Osteoblast (primary cell): Measurements from ENCODE around the gene DPYSL5. TPM values are rescaled to one million over a fixed set of nuclear protein-coding genes. Genes with fewer than 3 reads are reported as not detected.

ENCODE experiments used
- DNase-seq: peaks from one replicate; pipeline ENCODE4 v3.0.0; 2011; ENCODE audit warnings: low spot score, mixed read lengths; ENCODE audit not compliant: insufficient read length; ENCODE audit errors: missing footprints
- H2AFZ ChIP-seq: 2 replicates; pipeline ENCODE4 v1.6.0; 2011; ENCODE audit warnings: mild to moderate bottlenecking, low read length
- H3K27ac ChIP-seq: 2 replicates; pipeline ENCODE4 v1.5.1; 2011; ENCODE audit warnings: mild to moderate bottlenecking, low read depth, low read length, moderate library complexity
- H3K27me3 ChIP-seq: 2 replicates; pipeline ENCODE4 v1.6.0; 2012; ENCODE audit warnings: mild to moderate bottlenecking, control low read depth, inconsistent platforms, low read length, moderate library complexity; ENCODE audit not compliant: insufficient read depth
- H3K36me3 ChIP-seq: 2 replicates; pipeline ENCODE4 v1.5.1; 2011; ENCODE audit warnings: mild to moderate bottlenecking, low read length, control low read depth, moderate library complexity; ENCODE audit not compliant: insufficient read depth
- H3K4me1 ChIP-seq: 2 replicates; pipeline ENCODE4 v1.5.1; 2011; ENCODE audit warnings: mild to moderate bottlenecking, low read length, control low read depth, moderate library complexity; ENCODE audit not compliant: insufficient read depth
- H3K4me2 ChIP-seq: 2 replicates; pipeline ENCODE4 v1.6.0; 2011; ENCODE audit warnings: mild to moderate bottlenecking, low read length; ENCODE audit not compliant: insufficient read depth
- H3K4me3 ChIP-seq: fragments of 200-600 bp; sonication (generic); 3 replicates; pipeline ENCODE4 v1.5.1; 2012; ENCODE audit warnings: mild to moderate bottlenecking, low read length, inconsistent platforms; ENCODE audit not compliant: insufficient read depth
- H3K79me2 ChIP-seq: 2 replicates; pipeline ENCODE4 v1.6.0; 2012; ENCODE audit warnings: mild to moderate bottlenecking, low read length, control low read depth, inconsistent platforms; ENCODE audit not compliant: insufficient read depth
- H3K9me3 ChIP-seq: 2 replicates; pipeline ENCODE4 v1.5.1; 2011; ENCODE audit warnings: low read depth, low read length, control low read depth
- H4K20me1 ChIP-seq: 2 replicates; pipeline ENCODE4 v1.6.0; 2012; ENCODE audit warnings: mild to moderate bottlenecking, low read length, control low read depth; ENCODE audit not compliant: insufficient read depth
- total RNA-seq: library from RNA; depleted of rRNA; stranded (reverse); fragments of >200 nt; gene quantifications from 2 replicates; pipeline ENCODE4 v1.2.3, GENCODE V29; 2012
- TF ChIP-seq, protein P1 (sequence below): IDR thresholded peaks from 2 replicates; pipeline ENCODE4 v1.5.1; 2011; ENCODE audit warnings: mild to moderate bottlenecking, low read depth, low read length, moderate library complexity; ENCODE audit errors: extremely low read depth

DPYSL5 gene
- total RNA-seq, 1 donor = not detected

DNA sequence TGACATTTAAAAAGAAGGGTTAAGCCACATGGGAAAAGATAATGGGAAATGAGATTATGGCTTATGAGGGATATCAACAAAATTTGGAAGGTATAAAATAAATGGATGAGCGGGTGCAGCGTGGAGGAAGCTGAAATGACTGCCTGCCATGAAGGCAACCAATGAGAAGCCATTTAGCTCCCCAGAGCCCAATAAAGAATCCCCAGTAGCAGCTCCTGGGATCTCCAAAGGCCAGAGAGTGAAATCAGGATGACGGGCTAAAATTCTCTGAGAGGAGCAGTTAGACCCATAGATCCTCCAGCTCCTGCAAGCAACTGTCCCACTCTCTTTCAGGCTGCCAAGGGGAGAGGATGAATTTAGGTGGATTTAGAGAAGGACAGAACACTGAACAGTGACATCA, 109.6 kb downstream of the DPYSL5 start:
- Histone ChIP-seq H3K9me3 (no peaks in the 10 kb centered on the region), H3K36me3 (no peaks in the 10 kb centered on the region), H3K4me3 (no peak overlapping the region), H3K4me1 (no peaks in the 10 kb centered on the region), H3K4me2 (no peak overlapping the region), H3K79me2 (no peaks in the 10 kb centered on the region), H4K20me1 (no peaks in the 10 kb centered on the region), H2AFZ (no peak overlapping the region), H3K27ac (no peak overlapping the region), H3K27me3 (peaks cover 74% of the 10 kb centered on the region)
- TF ChIP-seq, protein P1, sequence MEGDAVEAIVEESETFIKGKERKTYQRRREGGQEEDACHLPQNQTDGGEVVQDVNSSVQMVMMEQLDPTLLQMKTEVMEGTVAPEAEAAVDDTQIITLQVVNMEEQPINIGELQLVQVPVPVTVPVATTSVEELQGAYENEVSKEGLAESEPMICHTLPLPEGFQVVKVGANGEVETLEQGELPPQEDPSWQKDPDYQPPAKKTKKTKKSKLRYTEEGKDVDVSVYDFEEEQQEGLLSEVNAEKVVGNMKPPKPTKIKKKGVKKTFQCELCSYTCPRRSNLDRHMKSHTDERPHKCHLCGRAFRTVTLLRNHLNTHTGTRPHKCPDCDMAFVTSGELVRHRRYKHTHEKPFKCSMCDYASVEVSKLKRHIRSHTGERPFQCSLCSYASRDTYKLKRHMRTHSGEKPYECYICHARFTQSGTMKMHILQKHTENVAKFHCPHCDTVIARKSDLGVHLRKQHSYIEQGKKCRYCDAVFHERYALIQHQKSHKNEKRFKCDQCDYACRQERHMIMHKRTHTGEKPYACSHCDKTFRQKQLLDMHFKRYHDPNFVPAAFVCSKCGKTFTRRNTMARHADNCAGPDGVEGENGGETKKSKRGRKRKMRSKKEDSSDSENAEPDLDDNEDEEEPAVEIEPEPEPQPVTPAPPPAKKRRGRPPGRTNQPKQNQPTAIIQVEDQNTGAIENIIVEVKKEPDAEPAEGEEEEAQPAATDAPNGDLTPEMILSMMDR = no peak
- no peak for DNase-seq

DNA sequence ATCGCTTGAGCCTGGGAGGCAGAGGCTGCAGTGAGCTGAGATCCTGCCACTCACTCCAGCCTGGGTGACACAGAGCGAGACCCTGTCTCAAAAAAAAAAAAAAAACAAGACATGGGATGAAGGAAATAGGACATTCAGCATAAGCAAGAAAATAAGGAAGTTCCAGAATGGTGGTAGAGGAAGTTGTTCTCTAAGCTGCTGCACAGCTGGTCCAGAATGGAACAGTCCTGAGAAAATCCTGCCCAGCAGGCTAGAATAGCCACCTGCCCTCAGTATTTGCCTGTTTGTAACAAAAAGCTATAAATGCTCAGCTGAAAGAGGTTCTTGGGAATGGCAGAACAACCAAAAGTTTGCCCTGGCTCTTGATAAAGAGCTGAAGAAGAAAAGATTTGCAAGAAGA, 111.4 kb downstream of the DPYSL5 start:
- Histone ChIP-seq H3K4me2 (no peak overlapping the region), H3K27ac (no peak overlapping the region), H3K36me3 (no peaks in the 10 kb centered on the region), H2AFZ (no peak overlapping the region), H4K20me1 (no peaks in the 10 kb centered on the region), H3K4me3 (no peak overlapping the region), H3K79me2 (no peaks in the 10 kb centered on the region), H3K27me3 (peaks cover 58% of the 10 kb centered on the region), H3K9me3 (no peaks in the 10 kb centered on the region), H3K4me1 (no peaks in the 10 kb centered on the region)
- no peak for DNase-seq
- TF ChIP-seq, protein P1 = no peak

DNA sequence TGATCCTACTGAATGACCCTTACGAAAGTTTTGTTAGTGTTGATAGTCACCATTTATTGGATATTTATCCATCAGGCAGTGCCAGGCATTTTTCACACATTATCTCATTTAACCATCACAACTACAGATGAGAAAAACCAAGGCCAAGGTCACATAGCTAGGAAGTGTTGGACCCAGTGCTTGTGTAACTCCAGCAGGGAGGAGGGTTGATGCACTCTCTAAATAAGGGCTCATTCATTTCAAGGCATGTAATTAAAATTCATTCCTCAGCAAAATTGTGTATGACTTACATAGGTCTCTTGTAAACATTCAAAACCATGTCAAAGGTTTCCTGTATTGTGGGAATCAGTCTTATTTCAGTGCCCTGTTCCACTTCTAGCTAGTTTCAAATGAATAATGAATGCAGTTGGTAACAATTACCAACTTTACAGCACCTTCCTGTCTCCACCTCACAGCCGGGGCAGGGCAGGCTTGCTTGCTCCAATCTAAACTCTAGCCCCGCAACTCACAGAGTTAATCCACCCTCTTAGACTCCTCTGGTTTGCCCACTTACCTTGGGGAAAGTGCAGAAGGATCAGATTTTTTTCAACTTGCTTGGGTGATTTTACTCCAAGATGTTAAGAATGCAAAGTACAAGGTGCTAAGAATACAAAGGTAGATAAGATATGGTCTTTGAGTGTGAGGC, 116.7 kb downstream of the DPYSL5 start:
- no peak for DNase-seq

DNA sequence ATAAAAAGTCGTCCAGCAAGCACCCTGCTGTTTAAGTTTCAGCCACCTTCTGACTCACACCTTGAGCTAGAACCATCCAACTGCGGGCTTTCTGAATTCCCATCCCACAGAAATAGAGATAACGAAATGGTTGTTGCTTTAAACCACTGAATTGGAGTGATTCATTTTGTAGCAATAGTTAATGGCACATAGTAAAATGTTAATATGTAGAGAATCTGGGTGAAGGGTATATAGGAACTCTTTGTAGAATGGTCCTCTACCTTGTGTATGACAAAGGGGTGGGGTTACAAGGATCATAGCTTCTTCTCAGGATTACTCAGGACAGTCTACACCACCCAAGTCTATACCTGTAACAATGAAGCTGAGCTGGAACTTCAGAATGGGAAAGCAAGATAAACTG, 120.1 kb downstream of the DPYSL5 start:
- Histone ChIP-seq H3K79me2 (peaks cover 3% of the 10 kb centered on the region), H3K27ac (no peak overlapping the region), H4K20me1 (peaks cover 14% of the 10 kb centered on the region), H3K4me1 (peaks cover 10% of the 10 kb centered on the region), H3K4me3 (no peak overlapping the region), H3K4me2 (no peak overlapping the region), H2AFZ (no peak overlapping the region), H3K9me3 (no peaks in the 10 kb centered on the region), H3K36me3 (no peaks in the 10 kb centered on the region), H3K27me3 (peaks cover 3% of the 10 kb centered on the region)
- no peak for DNase-seq
- TF ChIP-seq, protein P1 = no peak

More for the DNA sequence above, 116.7 kb downstream of the DPYSL5 start:
- Histone ChIP-seq H3K4me2 (no peak overlapping the region), H3K27me3 (peaks cover 19% of the 10 kb centered on the region), H3K4me1 (no peaks in the 10 kb centered on the region), H3K27ac (no peak overlapping the region), H2AFZ (no peak overlapping the region), H3K4me3 (no peak overlapping the region), H4K20me1 (no peaks in the 10 kb centered on the region), H3K9me3 (no peaks in the 10 kb centered on the region), H3K36me3 (no peaks in the 10 kb centered on the region), H3K79me2 (no peaks in the 10 kb centered on the region)
- TF ChIP-seq, protein P1 = no peak
